Tibial nerve (tissue), 4 donors: ENCODE measurements around the gene UNG.
A peak's percentile ranks its signal among the peaks of the same experiment; 100 is the strongest.

Source experiments
- EP300 ChIP-seq, 2 donors: sonication (generic); formaldehyde crosslinking; IDR thresholded peaks; one replicate each; pipeline ENCODE4 v1.6.1; 2017; ENCODE audit warnings: antibody characterized with exemption in 2 of 2, mild to moderate bottlenecking in 1 of 2
- POLR2A ChIP-seq, 2 donors: fragments of 450-650 bp; IDR thresholded peaks; one replicate each; pipeline ENCODE4 v1.6.1; 2017; ENCODE audit warnings: antibody characterized with exemption in 2 of 2, mild to moderate bottlenecking in 2 of 2, moderate library complexity in 2 of 2
- TF ChIP-seq, protein P1 (sequence below), 5 experiments: fragments of 200-600 bp in 3 of 5; fragments of 450-650 bp in 2 of 5; sonication (generic) in 3 of 5; IDR thresholded peaks; one replicate each; pipeline ENCODE4 v1.5.1; 2016 to 2019; ENCODE audit warnings: antibody characterized with exemption in 5 of 5, mild to moderate bottlenecking in 3 of 5, moderate library complexity in 2 of 5

DNA sequence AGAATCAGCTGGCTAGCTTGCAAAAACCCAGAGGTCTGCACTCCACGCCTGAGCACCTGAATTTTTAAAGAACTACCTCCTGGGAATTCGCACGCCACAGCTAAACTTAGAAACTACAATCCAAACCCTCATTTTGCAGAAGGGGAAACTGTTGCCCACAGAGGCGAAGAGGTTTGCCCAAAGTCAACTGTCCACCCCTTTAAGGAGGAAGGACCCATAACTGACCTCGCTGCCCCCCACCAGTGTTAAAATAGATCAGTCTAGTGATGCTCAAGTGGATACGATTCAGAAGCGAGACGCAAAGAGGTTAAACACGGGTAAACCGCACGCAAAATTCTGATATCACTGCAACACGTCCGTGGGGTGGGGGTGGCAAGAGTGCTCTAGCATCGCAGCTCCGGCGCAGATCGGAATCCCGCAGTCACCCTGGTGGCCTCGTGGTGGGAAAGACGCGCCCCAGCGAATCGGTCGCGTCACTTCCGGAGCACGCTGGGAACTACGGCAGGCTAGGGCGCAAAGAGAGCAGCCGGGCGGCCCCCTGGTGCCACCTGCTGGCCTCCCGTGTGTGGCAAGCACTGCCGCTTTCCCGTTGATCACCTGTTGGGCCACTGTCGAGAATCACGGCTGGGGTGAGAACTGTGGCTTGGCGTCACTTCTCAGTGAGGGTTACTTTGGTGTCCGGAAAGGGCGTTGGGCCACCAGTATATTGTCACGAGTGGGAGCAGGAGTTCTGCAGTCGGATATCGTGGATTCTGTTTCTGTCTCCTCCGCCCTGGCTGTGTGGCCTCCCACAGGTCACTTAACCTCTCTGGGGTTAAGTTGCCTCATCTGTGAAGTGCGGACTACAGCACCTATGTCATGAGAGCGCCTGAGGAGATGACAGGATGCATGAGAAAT lies 4.1 kb upstream of the UNG start, which contains the start of gene ALKBH2:
- TF ChIP-seq EP300 (IDR thresholded peaks at IDR 0.05) (peak; percentile 92), POLR2A (IDR thresholded peaks at IDR 0.05) (peak; percentile 47)
- TF ChIP-seq, protein P1, sequence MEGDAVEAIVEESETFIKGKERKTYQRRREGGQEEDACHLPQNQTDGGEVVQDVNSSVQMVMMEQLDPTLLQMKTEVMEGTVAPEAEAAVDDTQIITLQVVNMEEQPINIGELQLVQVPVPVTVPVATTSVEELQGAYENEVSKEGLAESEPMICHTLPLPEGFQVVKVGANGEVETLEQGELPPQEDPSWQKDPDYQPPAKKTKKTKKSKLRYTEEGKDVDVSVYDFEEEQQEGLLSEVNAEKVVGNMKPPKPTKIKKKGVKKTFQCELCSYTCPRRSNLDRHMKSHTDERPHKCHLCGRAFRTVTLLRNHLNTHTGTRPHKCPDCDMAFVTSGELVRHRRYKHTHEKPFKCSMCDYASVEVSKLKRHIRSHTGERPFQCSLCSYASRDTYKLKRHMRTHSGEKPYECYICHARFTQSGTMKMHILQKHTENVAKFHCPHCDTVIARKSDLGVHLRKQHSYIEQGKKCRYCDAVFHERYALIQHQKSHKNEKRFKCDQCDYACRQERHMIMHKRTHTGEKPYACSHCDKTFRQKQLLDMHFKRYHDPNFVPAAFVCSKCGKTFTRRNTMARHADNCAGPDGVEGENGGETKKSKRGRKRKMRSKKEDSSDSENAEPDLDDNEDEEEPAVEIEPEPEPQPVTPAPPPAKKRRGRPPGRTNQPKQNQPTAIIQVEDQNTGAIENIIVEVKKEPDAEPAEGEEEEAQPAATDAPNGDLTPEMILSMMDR (IDR thresholded peaks at IDR 0.05) = peak; percentile 94 to 99 (median 98)
